LHCN-M2 (cell line): ENCODE data around the gene ARID1B. TPM values are rescaled to one million over a fixed set of nuclear protein-coding genes. Genes with fewer than 3 reads are reported as not detected.

Experiments used
- DNase-seq: peaks from one replicate; pipeline ENCODE4 v3.0.0-alpha.2; 2012; ENCODE audit warnings: low read depth
- total RNA-seq: library from RNA; depleted of rRNA; stranded (reverse); fragments of >200 nt; gene quantifications from 2 replicates; pipeline ENCODE4 v1.2.3, GENCODE V29; 2014

Gene ARID1B
- total RNA-seq, 1 experiment from 2014 or later: 19.0 TPM

DNA sequence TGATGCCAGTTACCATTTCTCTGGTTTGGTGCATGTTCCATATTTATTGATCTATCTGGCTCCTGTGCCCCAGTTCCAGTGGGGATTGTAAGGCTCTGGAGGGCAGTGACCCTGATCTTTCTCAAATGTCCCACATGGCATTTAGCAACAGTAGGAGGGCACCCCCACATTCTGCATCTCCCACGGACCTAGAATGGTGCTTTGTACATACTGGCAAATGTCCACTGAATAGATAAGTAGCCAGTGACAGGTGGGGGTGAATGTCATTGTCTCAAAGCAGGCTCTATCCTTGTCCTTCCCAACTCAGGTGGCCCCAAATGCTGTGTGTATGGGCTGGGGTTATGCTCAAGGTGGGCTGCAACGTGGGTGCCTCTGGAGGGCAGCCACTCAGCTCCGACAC, 462.0 kb downstream of the ARID1B start:
- no peak for DNase-seq

DNA sequence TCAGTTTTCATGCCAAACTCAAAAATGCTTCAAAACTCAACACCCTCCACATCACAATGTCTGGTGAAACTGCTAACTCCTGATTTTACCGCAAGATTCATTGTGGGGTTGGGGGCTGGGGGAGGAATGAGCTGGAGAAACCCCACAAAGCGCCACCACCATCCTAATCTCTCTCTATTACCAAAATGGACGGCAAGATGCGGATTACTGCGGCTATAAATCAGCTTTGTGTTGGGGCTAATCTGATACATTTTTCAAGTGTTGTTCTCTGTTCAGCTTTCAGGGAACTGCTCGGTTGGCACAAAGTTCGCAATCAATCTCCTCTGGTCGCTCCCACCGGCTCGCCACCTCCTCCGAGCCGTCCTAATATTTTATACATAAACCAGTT, 462.5 kb downstream of the ARID1B start:
- no peak for DNase-seq

DNA sequence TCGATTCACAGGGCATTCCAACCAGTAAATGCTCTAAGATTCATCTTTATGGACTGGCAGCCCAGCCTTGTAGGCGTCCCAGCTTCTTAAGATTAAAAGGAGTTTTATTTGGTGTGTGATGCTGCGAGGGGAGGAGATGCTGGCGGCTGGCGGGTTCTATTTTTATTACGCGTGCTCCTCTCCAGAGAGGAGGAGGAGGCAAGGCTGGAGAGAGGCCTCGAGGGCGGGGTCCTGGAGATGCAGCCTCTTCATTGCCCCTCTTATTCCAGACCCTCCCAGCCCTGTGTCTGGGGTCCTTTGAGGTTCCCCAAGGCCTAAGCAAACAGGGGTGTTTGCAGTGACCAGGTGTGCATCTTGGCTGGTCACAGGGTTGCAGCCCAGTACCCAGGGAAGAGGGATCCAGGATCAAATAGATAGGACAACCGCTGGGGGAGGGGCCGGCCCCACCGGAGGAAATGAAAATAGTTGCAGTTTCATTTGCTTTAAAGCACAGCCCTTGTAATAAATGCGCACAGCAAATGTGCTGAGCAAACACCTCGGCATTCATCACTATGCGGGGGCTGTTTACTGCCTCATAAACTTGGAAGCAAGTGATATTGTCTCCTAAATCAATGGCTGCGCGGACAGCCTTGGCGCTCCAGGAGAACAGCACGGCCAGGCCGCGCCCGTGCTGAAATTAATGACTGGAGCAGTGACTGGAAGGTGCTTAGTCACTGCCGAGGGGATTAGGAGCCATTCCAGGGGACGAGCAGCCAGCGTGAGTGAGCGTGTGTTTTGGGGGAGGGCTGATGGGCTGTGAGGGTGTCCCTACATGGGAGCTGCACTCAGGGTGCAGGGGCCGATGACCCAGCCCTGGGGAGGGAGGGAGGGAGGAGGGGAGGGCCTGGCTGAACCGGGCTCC, 463.1 kb downstream of the ARID1B start:
- peak; percentile 44 for DNase-seq

DNA sequence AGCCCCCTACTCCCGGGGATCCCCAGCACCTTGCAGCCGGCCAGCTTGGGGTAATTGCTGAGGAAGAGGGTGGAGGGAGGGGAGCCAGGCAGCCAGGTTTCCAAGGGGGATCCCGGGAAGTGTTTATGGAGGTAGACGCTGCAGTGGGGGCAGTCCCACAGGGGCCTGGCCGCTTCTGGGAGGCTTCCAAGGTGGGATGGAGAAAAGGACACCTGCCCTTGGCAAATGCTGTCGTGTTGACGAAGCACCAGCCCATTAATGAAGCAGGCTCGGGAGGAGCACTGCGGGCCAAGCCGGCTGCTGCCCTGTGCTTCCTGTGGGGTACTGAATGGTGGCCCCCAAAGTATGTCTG, 463.8 kb downstream of the ARID1B start:
- DNase-seq: no peak

DNA sequence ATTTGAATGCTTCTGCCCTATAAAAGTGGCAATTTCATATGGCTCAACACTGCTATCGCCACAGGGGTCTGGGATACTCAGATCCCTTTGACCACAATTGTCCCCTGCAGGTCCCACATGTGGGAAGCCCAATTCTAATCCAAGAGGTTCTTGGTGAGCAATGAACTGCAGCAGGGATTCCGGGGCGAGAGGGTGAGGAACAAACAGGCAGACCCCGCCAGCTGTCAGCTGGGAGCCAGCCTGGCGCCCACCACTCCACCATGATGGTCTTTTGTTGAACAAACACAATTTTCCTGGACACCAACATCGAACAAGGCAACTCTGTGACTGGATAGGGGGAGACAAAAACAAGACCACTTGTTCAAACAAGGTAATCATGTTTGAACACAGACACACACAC, 465.6 kb downstream of the ARID1B start:
- no peak for DNase-seq

DNA sequence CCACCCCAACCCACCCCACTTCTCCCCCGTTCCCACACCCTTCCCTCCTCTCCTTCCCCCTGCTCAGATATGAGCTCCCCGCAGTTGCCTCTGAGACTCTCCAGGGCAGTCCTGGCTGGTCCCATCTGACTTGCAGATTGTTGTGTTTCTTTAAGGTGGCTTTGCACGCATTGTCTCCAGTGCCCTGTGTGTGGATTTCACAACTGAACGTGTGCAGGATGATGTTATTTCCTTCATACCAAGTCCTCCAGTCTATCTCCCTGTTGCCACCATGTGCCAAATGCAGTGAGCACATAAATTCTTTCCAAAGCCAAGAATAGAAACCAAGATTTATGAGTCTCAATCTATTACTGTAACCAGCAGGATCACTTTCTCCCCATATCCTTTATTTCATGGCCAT, 467.0 kb downstream of the ARID1B start:
- DNase-seq: peak; percentile 60

DNA sequence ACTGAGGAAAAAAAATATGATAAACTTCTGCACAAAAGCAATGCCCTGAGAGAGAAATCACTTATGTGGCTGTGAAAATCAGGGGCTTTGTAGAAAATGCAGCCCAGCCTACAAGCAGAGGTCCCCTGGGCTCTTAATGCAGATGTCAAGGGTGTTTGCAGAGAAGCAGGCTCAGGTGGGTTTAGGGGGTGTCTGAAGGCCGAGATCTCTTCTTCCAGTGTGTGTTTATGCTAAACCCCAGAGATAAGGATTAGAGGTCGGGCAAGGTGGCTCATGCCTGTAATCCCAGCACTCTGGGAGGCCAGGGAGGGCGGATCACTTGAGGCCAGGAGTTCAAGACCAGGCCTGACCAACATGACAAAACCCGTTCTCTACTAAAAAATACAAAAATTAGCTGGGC, 467.6 kb downstream of the ARID1B start:
- no peak for DNase-seq

DNA sequence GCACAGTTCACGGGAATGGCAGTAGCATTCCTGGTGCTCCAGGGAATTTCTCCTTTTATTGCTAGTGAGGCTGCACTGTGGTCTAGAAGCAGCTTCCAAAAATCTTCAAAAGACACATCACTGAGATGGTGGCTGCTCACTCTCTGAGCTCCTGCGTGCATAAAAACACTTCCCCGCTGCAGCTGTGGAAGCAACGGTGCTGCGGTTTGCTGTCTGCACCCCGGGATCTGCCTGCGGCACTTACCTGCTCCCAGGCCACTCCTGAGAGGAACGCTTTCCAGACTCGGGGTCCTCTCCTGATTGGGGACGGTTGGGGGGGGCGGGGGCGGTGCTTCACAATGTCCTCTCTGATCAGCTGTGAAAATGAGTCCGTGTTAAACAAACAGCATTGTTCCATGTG, 468.3 kb downstream of the ARID1B start:
- DNase-seq: no peak

DNA sequence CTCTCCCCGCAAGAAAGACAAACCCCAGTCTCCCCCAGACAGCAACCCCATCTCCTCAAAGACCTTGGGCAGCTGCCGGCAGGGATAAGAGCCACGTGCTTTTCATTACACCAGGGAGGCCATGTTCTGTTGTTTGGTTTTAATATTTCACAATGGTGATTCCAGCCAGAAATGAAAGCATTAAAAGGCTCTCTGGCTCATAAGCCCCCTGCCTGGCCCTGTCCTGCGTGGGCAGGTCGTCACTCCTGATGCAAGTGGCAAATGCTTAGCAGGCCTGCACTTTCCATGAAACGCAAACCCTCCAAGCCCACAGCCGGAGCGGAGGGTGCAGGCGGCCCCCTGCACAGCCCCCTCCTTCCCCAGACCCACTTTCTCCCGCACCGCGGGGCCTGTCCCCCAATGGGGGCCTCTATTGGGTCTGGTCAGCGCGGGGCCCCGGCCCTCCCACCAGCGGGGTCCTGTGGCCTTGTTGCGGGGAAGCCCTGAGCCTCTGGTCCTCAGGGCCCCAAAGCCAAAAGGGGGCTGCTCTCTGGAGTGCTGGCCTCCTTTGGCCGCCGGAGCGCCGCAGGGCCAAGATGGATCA, 469.0 kb downstream of the ARID1B start:
- DNase-seq: no peak

DNA sequence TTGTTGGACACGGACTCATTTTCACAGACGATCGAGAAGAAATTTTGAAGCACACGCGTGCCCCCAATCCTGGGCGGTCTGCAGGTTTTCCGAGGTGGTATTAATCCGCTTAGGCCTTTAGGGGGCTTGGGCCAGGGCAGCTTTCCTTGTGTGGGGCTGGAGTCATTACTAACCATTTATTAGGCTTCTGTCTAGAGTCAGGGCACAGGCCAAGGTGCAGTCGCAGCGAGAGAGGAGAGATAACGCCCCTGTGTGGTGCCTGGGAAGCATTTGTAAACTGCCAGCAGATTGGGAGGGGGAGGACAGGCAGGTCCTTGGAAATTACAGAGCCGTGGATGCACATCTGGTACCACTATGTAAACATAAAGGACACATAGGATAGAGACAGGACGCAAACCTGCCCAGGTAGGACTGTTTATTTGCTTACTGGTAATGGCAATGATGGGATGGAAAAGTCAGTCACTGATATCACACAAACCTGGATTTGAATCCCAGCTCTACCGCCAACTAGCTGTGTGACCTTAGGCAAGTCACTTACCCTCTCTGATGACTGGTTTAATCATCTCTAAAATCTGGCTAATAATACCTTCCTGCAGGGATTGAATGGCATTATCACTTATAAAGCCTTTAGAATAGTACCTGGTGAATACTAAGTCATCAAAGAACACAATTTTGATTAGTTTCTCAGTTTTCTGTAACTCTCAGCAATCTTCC, 469.8 kb downstream of the ARID1B start:
- DNase-seq: no peak

DNA sequence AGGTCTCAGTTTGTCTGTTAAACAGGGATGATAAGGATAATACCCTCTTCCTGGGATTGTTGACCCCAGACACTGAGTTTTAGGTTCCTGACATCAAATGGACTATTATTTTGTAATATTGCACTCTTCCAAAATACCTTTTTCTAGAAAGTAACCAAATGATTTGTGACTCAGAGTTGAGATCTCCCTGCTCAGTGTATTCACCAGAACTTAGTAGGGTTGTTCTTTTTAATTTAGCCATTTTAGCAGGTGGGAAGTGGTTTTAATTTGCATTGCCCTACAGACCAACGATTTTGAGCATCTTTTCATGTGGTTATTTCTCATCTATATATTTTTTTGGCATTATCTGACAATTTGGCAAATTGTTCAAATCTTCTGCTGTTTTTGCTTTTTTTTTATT, 471.1 kb downstream of the ARID1B start:
- no peak for DNase-seq

DNA sequence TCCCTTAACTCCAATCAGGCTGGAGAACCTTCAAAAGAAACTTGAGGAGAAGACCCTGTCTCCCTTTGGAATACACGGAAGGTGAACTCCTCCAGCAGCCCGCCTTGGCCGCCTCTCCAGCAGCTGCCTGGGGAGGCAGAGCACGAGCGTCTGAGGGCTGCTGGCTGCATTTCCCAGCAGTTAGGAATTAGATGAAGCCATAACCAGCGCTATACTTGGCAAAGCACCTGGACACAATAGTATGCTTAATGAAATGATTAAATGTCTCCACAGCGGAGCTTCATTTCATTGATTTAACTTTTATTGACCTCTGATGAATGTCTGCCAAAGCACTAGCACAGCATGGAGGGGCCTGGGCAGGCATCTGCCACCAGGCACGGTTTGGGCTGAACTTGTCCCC, 472.6 kb downstream of the ARID1B start:
- no peak for DNase-seq

DNA sequence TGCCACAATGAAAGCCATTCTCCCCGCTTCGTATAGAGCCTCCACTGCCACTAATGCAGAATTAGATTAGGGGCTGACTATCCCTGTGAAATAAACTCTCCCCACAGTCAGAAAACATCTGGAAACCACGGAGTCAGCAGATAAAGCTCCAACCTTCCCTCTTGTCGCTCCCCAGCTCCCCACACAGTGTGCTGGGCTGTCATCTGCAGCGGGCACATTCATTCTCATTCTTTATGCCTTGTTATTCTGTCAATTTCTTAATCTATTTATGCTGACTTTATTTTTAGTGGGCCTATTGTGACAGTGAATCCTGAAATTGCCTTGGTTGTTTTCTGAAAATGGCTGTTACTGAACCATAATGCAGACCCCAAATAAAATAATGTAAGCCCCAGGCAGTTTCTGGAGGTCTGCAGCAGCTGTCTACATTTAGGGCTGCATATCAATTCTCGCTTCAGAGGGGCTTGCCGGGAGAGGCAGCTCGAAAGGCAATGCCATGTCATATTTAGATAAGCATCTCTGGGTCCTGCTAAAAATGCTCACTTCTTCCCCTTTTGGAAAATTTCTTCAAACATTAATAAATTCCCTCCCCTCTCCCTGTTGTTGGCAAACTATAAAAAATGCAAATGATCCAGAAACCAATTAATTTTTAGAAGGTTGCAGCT, 474.5 kb downstream of the ARID1B start:
- DNase-seq: no peak

DNA sequence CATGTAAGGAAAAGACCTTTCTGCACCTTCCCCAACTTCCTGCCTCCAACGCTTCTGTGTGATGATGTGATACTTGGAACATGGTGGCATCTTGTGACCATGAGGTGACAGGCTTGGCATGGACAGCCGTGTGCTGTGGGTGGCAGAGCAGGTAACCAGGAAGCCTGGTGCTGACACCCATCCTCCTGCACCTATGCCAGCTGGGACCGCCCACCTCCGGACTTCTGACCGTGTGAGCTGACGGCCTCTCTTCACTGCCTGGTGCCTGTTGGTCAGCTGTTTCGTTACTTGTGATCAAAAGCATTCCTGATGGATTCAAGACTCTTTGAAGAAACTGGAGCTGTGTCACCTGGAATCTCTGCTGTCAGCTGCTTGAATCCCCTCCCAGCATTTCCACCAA, 475.8 kb downstream of the ARID1B start:
- no peak for DNase-seq

DNA sequence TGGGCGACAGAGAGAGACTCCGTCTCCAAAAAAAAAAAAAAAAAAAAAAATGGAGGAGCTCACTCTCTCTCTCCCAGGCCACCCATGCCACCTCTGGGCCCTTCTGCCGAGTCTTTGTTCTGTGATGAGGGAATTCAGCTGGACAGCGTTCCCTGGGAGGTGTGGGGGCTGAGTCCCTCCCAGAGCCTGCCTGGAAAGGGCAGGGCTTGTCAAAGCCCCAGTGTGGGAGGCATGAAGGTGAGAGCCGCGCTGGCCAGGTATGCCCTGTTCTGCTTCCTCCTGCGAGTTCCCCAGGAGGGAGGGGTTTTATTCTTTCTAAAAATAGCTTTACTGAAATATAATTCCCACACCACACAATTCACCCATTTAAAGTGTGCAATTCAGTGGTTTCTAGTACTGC, 476.5 kb downstream of the ARID1B start:
- no peak for DNase-seq

DNA sequence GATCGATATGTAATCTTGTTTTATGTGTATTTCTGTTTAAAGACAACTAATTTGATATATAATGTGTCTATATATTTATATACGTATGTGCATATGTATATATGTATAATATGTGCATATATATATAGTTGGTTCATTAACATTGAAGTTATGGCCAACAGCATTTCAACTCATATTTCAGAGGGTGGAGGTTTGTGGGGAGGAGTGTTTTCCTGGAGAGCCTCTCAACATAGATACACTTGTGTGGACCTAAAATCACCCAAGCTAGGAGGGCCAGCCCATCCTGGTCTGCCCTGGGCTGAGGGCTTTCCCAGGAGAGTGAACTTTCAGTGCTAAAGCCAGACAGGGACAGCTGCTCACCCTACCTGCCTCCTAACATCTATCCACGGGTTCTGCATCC, 477.4 kb downstream of the ARID1B start:
- no peak for DNase-seq

DNA sequence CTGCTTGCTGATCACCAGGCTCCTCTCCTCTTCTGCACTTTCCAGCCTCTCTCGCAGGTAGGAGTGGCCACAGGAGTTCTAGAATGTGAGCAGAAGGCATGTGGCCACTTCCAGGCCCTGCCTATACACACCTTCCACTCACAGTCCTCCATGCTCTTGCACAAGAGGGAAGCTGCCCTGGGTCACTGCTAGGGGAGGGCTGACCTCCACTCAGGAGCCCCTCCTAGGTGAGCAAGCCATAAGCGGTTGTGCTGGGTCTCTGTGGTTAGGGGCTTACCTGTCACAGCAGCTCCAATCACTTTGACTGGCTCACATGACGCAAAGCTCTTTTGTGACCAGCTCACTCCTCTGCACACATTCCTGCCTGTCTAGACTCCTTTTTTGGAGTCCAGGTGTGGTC, 477.9 kb downstream of the ARID1B start:
- DNase-seq: no peak

DNA sequence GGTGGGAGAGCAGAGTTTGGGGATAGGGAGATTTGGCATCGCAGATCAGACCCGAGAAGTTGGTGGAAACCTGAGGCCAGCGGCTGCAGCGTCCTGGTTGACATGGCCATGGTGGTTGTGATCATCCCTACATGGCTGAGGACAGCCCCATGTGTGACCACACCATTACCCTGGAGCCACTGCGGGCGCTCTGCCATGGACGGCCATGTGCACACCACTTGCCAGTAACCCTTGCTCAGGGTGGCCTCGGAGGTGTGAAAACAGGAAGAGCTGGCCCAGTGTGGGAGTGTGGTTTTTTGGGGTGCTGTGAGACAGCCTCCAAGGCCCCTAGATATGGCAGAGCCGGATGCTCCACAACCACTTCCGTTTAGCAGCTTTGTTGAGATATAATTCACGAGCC, 481.7 kb downstream of the ARID1B start:
- DNase-seq: no peak

DNA sequence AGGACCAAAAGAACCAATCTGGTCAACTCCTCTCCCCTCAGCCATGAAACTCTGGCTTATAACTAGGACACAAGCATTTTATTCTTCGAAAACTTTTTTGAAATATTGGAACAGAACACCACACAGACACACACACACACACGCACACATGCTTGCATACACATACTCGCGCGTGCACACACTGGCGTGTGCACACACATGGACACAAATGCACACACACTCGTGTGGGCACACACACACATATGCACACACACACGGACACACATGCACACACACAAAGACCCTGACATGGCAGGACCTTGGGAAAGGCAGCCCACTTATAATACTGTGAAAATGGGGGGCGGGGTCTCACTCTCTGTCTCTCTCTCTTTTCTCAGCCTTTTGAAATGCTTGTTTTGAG, 482.3 kb downstream of the ARID1B start:
- no peak for DNase-seq
